ENCODE results near the gene NOLC1. TPM values are rescaled to one million over a fixed set of nuclear protein-coding genes. Genes with fewer than 3 reads are reported as not detected.

The NOLC1 gene
- total RNA-seq, 1 donor = 27.5 TPM

GRCh38 chr10:102196893-102197292, 44.7 kb downstream of the NOLC1 start:
- no peak for DNase-seq (ENCODE audit: low read depth in 2 of 3, low spot score in 2 of 3)

- no peak for DNase-seq (ENCODE audit: low read depth in 2 of 3, low spot score in 2 of 3)
Measured at GRCh38 chr10:102198027-102198426, 45.8 kb downstream of the NOLC1 start.

GRCh38 chr10:102200751-102201640, 48.8 kb downstream of the NOLC1 start:
- DNase-seq (ENCODE audit: low read depth in 2 of 3, low spot score in 2 of 3) = no peak

GRCh38 chr10:102202386-102202785, 50.2 kb downstream of the NOLC1 start:
- no peak for DNase-seq (ENCODE audit: low read depth in 2 of 3, low spot score in 2 of 3)

GRCh38 chr10:102208311-102209035, 56.3 kb downstream of the NOLC1 start:
- DNase-seq (ENCODE audit: low read depth in 2 of 3, low spot score in 2 of 3) = no peak

GRCh38 chr10:102211615-102212299, 59.6 kb downstream of the NOLC1 start:
- no peak for DNase-seq (ENCODE audit: low read depth in 2 of 3, low spot score in 2 of 3)

Other genes with a start within 250 kb of the NOLC1 start
- 12.4 TPM for gene ARMH3, start 96.2 kb upstream of the NOLC1 start, total RNA-seq
- gene HPS6, start 87.0 kb upstream of the NOLC1 start, total RNA-seq = 29.1 TPM
- gene LDB1, start 32.0 kb upstream of the NOLC1 start, total RNA-seq = 163 TPM
- gene PPRC1, start 19.3 kb upstream of the NOLC1 start, total RNA-seq = 23.7 TPM
- not detected for gene ELOVL3, start 73.9 kb downstream of the NOLC1 start, total RNA-seq
- not detected for gene PITX3, start 89.1 kb downstream of the NOLC1 start, total RNA-seq
- gene GBF1, start 93.1 kb downstream of the NOLC1 start, total RNA-seq = 24.8 TPM
- gene NFKB2, start 243.3 kb downstream of the NOLC1 start, total RNA-seq = 50.4 TPM

All from hematopoietic multipotent progenitor cell (in vitro differentiated cells).